ENCODE data around the gene GPR107. TPM values are rescaled to one million over a fixed set of nuclear protein-coding genes. Genes with fewer than 3 reads are reported as not detected.
A peak's percentile ranks its signal among the peaks of the same experiment; 100 is the strongest.

GPR107 gene
- total and polyA plus RNA-seq, 12 donors: 8.9 to 45.9 (median 30.8) TPM

DNA sequence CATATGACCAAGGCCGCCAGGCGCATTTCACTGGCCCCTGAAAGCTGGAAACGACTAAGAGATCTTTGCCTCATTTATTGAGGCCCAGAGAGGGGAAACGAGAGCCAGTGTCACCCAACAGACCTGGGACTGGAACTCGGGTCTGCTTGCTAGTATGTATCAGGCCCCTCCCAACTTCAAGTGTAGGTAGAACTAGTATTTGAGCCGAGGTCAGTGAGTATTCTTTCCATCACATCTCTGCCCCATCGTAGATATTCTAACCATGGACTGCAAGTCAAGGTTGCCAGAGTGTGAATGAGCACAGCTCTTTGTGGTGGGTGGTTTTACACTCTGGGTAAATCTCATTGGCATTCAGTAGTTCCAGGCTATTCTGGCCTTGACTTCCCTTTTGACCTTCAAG, 42.2 kb downstream of the GPR107 start:
- Histone ChIP-seq H3K27ac (no peak overlapping the region), H3K4me3 (no peak overlapping the region), H3K9me3 (replicated peaks in 1 of 3) (no peaks in the 10 kb centered on the region), H3K27me3 (no peaks in the 10 kb centered on the region), H3K4me1 (replicated peaks in 1 of 2) (no peaks in the 10 kb centered on the region), H3K36me3 (replicated peaks in 1 of 2) (peaks cover 0 to 61% of the 10 kb centered on the region in 2 donors)
- intact Hi-C loops (cut with DNase I): loop anchor here (5.0 to 10.0 kb wide), 2 partner anchors 209 to 211 kb away; no protein-coding TSS in a partner anchor
- peak in 1 of 7 donors; percentile 28 for DNase-seq
- TF ChIP-seq POLR2A (IDR thresholded peaks at IDR 0.05): no peak
- TF ChIP-seq, protein P1, sequence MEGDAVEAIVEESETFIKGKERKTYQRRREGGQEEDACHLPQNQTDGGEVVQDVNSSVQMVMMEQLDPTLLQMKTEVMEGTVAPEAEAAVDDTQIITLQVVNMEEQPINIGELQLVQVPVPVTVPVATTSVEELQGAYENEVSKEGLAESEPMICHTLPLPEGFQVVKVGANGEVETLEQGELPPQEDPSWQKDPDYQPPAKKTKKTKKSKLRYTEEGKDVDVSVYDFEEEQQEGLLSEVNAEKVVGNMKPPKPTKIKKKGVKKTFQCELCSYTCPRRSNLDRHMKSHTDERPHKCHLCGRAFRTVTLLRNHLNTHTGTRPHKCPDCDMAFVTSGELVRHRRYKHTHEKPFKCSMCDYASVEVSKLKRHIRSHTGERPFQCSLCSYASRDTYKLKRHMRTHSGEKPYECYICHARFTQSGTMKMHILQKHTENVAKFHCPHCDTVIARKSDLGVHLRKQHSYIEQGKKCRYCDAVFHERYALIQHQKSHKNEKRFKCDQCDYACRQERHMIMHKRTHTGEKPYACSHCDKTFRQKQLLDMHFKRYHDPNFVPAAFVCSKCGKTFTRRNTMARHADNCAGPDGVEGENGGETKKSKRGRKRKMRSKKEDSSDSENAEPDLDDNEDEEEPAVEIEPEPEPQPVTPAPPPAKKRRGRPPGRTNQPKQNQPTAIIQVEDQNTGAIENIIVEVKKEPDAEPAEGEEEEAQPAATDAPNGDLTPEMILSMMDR (IDR thresholded peaks at IDR 0.05): no peak
- 69 to 85% (median 77%) methylated on average over 6 to 7 of the region's 7 CpGs for WGBS, 4 donors

DNA sequence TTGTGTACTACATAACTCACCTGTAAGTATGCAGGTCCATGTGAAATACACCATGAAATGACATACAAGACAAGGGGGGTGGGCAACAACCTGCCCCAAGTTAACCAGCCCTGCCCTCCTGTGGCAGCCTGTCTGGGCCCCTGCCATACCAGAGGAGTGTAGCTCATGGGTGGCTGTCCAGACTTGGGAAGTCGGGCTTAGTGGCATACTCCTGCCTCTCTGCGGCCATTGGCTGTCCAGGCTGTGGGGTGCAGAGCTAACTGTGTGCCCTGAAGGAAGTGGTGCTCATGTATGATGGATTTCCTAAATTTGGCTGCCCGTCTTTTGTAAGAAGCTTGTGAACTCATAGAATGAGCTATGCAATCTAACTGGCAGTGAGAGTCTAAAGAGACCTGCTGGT, 47.0 kb downstream of the GPR107 start:
- intact Hi-C loops (cut with DNase I): loop anchor here in 1 of 2 donors (5.0 kb wide), 1 partner anchor 247 kb away; no protein-coding TSS in a partner anchor
- Histone ChIP-seq H3K27ac (no peak overlapping the region), H3K36me3 (replicated peaks in 1 of 2) (peaks cover 0 to 67% of the 10 kb centered on the region in 2 donors), H3K4me3 (no peak overlapping the region), H3K4me1 (replicated peaks in 1 of 2) (no peaks in the 10 kb centered on the region), H3K27me3 (no peaks in the 10 kb centered on the region), H3K9me3 (replicated peaks in 1 of 3) (no peaks in the 10 kb centered on the region)
- no peak for DNase-seq
- TF ChIP-seq POLR2A (IDR thresholded peaks at IDR 0.05): no peak
- TF ChIP-seq, protein P1 (IDR thresholded peaks at IDR 0.05): no peak
- 72 to 95% (median 88%) methylated on average over 3 of the region's 3 CpGs for WGBS, 4 donors

DNA sequence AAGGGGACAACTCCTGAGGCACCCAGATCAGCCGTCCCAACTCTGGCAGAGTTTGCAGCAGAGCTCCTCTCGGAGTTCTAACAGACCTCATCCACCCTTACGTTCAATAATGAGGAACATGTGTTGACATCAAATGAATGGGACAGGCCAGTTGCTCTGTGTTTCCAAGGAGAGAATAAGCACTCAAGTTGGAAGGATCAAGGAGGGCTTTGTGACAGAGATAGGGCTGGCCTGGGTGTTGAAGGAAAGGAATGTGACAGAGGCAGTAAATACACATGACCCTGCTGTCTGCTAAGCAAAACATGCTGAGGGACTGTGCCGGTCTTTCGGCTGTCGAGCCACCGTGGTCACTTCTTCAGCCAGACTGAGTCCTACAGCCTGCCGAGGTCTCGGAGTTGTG, 48.2 kb downstream of the GPR107 start:
- Histone ChIP-seq H3K9me3 (replicated peaks in 1 of 3) (no peaks in the 10 kb centered on the region), H3K4me1 (replicated peaks in 1 of 2) (no peaks in the 10 kb centered on the region), H3K4me3 (no peak overlapping the region), H3K36me3 (replicated peaks in 1 of 2) (peaks cover 0 to 65% of the 10 kb centered on the region in 2 donors), H3K27me3 (no peaks in the 10 kb centered on the region), H3K27ac (peak overlapping the region in 1 of 5 donors; percentile 65)
- 75 to 86% (median 82%) methylated on average over 5 to 9 of the region's 9 CpGs for WGBS, 4 donors
- TF ChIP-seq, protein P1 (IDR thresholded peaks at IDR 0.05): no peak
- no peak for TF ChIP-seq POLR2A (IDR thresholded peaks at IDR 0.05)
- intact Hi-C loops (cut with DNase I): loop anchor here in 1 of 2 donors (5.0 kb wide), 1 partner anchor 245 kb away; no protein-coding TSS in a partner anchor
- no peak for DNase-seq

DNA sequence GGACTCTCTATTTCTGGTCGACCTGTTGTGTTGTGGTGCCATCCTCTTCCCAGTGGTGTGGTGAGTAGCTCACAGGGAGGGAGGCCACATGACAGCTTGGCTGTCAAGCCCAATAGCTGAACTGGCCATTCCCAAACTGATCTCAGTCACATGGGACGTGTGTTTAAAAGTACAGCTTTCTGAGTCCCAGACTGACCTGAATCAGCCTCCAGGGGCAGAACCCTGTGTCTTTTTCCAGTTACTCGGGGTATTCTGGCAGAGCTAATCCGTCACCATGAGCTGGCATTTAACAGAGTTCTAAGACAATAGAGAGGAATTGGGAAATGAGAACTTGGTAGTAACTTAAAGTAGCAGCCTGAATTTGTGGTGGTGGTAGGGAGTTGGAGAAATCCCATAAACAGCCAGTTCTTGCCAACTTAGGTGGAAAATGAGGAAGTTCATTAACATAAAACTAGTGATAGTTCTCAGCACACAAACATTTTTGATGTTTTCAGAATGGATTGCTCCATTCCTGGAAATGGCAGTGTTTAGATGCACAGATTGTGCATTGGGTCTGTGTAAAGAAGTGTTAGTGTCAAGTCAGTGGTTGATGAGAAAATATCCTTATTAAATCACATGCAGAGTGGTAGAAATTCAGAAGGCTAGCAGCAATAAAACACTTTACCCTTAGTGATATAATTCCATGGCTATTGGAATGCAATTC, 50.9 kb downstream of the GPR107 start:
- no peaks in the 10 kb centered on the region for H3K4me1 ChIP-seq (replicated peaks in 1 of 2)
- WGBS, 4 donors: 53 to 82% (median 68%) methylated on average over 2 to 4 of the region's 4 CpGs
- no peak overlapping the region for H3K4me3 ChIP-seq
- intact Hi-C loops (cut with DNase I): loop anchor here (5.0 kb wide), 2 partner anchors 133 to 243 kb away; no protein-coding TSS in a partner anchor
- no peak for DNase-seq
- no peaks in the 10 kb centered on the region for H3K27me3 ChIP-seq
- peak overlapping the region in 1 of 5 donors; percentile 19 for H3K27ac ChIP-seq
- H3K9me3 ChIP-seq (replicated peaks in 1 of 3): no peaks in the 10 kb centered on the region
- TF ChIP-seq POLR2A (IDR thresholded peaks at IDR 0.05): no peak
- TF ChIP-seq, protein P1 (IDR thresholded peaks at IDR 0.05): no peak
- H3K36me3 ChIP-seq (replicated peaks in 1 of 2): peaks cover 0 to 82% of the 10 kb centered on the region in 2 donors
